ENCODE results near the gene ASB1.

The ASB1 gene

DNA sequence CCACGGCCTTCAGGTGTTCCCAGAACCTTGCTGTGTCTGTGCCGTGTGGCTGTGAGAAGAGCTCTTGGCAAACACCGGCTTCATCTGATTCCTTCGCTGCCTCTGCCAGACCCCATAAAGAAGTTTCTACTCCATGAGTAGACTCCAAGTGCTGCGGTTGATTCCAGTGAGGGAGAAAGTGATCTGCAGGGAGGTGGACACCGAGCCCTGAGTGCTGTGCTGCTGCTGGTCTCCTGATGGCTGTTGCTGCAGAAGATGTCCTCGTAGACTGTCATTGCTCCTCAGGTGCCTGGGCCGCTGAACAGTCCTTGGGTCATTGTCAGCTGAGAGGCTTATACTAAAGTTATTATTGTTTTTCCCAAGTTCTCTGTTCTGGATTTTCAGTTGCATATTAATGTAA is 19.6 kb downstream of the ASB1 start:
- no peak for DNase-seq

- no peak for DNase-seq
These were observed 21.6 kb downstream of the ASB1 start for GRCh38 chr2:238448031-238448955.

GRCh38 chr2:238449241-238449640 is 22.5 kb downstream of the ASB1 start:
- DNase-seq = no peak

GRCh38 chr2:238449909-238450417 is 23.2 kb downstream of the ASB1 start:
- no peak for DNase-seq

GRCh38 chr2:238450440-238450861 is 23.7 kb downstream of the ASB1 start:
- no peak for DNase-seq

DNA sequence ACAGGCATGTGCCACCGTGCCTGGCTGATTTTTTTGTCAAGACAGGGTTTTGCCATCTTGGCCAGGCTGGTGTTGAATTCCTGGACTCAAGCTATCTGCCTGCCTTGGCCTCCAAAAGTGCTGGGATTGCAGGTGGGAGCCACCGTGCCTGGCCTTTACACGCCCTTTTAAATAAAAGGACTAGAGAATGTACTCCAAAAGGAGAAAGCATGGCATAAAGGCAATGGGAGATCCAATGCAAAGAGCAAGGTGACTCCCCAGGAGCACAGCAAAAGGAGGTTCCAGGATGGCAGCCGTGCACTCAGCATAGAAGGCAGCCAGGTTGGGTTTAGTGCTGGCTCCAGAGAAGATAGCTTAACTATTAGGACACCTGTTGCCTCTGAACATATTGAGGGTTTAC is 27.1 kb downstream of the ASB1 start:
- no peak for DNase-seq

DNA sequence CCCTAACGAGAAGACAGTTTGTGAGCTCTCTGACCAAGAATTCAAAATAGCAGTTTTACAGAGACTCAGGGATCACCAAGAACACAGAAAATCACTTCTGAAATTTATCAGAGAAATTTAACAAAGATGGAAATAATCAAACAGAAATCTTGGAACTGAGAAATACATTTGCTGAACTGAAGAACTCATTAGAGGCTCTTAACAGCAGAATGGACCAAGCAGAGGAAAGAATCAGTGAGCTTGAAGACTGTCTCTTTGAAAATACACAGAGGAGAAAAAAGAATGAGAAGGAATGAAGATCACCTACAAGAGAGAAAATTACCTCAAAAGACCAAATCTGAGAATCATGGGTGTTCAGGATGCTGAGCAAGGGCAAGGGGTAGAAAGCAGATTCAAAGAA is 29.7 kb downstream of the ASB1 start:
- no peak for DNase-seq

- DNase-seq = no peak
These were observed 30.5 kb downstream of the ASB1 start for GRCh38 chr2:238456970-238457926.

DNA sequence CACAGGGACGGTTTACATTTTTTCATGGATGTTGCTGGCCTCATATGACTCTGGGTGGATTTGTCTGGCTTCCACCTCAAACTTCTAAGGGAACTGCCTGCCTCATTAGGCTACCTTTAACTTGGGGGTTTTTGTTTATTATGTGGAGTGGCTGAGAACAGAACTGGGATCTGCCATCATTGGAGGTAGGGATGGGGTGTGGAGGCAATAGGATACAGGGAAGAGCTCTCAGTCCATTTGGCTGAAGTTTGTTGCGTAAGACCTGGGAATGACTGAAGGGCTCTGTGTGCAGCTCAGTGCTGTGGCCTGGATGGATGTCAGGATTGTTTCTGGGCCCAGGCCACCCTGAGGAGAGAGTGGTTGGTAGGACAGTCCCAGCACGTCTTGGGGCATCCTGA is 31.2 kb downstream of the ASB1 start:
- DNase-seq = no peak

GRCh38 chr2:238458651-238459050 is 31.9 kb downstream of the ASB1 start:
- no peak for DNase-seq

- no peak for DNase-seq
These were observed 32.4 kb downstream of the ASB1 start for GRCh38 chr2:238459081-238459629.

DNA sequence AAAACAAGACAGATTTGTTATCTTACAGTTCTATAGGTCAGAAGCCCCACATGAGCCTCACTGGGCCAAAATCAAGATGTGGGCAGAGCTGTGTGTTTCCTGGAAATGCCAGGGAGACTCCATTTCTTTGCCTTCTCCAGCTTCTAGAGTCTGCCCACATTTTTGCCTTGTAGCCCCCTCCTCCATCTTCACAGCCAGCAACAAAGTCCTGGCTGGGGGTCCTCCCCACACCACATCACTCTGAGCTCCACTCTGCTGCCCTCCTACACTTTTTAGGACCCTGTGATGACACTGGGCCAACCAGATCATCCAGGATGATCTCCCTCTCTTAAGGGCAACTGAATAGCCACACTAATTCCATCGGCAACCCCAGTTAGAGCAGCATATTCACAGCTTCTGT is 34.3 kb downstream of the ASB1 start:
- no peak for DNase-seq

- DNase-seq = no peak
These were observed 34.8 kb downstream of the ASB1 start for GRCh38 chr2:238461491-238461890.

- no peak for DNase-seq
These were observed 35.2 kb downstream of the ASB1 start for GRCh38 chr2:238461916-238462315.

DNA sequence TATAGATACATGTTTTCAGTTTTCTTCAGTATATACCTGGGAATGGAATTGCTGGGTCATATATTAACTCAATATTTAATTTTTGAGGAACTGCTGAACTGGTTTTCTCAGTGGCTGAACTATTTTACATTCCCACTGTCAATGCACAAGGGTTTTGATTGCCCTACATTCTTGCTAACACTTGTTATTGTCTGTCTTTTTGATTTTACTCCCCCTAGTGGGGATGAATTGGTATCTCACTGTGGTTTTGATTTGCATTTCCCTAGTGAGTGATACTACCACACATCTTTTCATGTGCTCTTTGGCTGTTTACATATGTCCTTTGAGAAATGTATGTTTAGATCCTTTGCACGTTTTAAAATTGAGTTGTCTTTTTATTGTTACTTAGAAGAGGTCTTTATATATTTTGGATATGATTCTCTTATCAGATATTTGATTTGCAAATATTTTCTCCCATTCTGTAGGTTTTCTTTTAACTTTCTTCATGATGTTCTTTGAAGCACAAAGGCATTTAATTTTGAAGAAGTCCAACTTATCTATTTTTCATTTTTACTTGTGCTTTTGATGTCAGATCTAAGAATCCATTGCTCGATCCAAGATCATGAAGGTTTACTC is 36.2 kb downstream of the ASB1 start:
- DNase-seq = peak; percentile 38

DNA sequence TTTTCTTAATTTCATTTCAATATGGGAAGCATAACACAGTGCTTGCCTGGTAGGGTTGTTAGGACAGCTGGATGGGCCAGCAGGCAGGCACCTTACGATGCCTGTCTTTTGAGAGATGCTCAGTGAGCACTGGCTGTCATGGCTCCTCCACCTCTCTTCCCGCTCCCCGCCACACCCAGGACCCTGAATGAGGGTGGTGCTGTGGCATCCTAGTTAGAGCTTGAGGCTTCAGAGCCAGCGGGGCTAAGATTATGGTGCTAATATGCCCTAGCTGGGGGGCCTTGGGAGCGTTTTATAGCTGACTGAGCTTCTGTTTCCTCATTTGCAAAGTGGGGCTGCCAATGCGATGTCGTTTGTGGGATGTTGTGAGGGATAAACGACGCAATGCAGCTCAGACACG is 37.7 kb downstream of the ASB1 start:
- DNase-seq = no peak

DNA sequence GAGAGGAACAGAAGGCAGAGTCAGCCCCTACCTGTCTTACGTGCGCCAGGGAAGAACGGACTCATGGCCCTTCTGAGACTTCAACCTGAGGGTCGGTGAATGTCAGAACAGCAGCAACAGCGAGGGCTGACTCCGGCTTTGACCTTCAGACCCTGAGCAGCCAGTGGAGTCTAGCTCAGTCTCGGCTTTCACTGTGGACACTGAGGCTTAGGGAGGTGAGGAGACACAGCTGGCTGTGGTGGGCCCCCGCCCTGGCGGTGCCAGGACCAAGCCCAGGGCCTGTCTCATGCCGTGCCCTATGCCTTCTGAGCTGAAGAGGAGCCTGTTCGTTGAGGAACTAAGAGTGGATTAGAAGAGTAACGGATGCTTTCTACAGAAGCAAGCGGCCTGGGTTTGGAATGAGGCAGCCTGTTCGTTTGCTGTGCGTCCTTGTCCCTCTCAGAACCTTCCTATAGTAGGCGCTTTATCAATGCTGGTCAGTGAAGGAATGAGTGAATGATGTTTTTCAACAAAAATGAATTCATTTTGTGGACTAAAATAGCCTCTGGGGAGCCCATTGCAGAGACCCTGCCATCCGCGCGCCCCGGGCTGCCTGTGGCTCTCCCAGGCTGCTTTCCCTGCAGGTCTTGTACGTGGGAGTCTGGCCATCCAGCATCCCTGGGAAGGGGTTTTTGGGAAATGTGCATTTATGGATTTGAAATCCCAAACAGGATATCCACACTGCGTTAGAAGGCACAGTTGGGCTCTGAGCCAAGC is 38.9 kb downstream of the ASB1 start:
- no peak for DNase-seq

- DNase-seq = no peak
These were observed 39.6 kb downstream of the ASB1 start for GRCh38 chr2:238466243-238466756.

- DNase-seq = no peak
These were observed 40.3 kb downstream of the ASB1 start for GRCh38 chr2:238467062-238467461.

DNA sequence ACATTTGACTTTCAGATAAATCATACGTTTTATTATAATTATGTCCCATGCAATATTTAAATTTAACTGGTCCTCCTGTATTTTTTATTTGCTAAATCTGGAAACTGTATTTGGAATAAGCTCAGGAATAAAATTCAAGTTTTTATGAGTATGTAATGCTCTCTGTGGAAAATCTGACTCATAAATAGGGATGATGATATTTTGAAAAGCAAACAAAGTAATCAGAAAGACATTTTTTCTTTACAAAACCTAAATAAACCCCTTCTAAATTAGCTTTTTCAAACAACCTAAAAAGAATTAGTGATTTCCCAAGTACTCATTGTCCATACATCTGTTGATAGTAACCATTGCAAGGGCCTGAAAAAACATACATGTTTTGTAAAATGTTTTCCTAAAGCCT is 41.1 kb downstream of the ASB1 start:
- DNase-seq = no peak

- DNase-seq = no peak
These were observed 42.4 kb downstream of the ASB1 start for GRCh38 chr2:238469155-238469554.

DNA sequence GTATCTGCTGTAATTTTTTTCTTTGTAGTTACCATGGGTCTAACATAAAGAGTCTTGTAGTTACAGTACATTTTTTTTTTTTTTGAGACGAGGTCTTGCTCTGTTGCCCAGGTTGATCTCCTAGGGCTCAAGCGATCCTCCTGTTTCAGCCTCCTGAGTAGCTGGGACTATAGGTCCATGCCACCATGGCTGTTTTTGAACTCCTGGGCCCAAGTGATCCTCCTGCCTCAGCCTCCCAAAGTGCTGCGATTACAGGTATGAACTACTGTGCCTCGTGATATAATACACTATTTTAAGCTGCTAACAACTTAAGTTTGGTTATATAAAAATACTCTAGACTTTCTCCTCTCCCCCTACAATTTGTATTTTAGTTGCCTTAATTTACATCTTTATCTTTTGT is 46.3 kb downstream of the ASB1 start:
- no peak for DNase-seq
